Suppressor macrophage (primary cell): Measurements from ENCODE around the gene EYA4.

ENCODE experiments used
- DNase-seq, 4 experiments: peaks; one replicate each; pipeline ENCODE4 v3.0.0-alpha.2; 2020 to 2022

The EYA4 gene

GRCh38 chr6:133243723-133244305 lies 2.7 kb downstream of the EYA4 start:
- DNase-seq = no peak

GRCh38 chr6:133244519-133244918 lies 3.4 kb downstream of the EYA4 start:
- no peak for DNase-seq

GRCh38 chr6:133245007-133245406 lies 3.9 kb downstream of the EYA4 start:
- DNase-seq = no peak

- DNase-seq = no peak
These were observed 4.3 kb downstream of the EYA4 start for GRCh38 chr6:133245422-133245903.

GRCh38 chr6:133247581-133247980 lies 6.4 kb downstream of the EYA4 start:
- no peak for DNase-seq

GRCh38 chr6:133248241-133249001 lies 7.3 kb downstream of the EYA4 start:
- DNase-seq = peak in 1 of 4 experiments; percentile 4

GRCh38 chr6:133251688-133252087 lies 10.5 kb downstream of the EYA4 start:
- no peak for DNase-seq

- peak in 2 of 4 experiments; percentile 17 to 39 for DNase-seq
These were observed 13.5 kb downstream of the EYA4 start for GRCh38 chr6:133254552-133255228.

GRCh38 chr6:133257545-133258105 lies 16.5 kb downstream of the EYA4 start:
- no peak for DNase-seq

- no peak for DNase-seq
These were observed 18.4 kb downstream of the EYA4 start for GRCh38 chr6:133259561-133259960.

- no peak for DNase-seq
These were observed 21.6 kb downstream of the EYA4 start for GRCh38 chr6:133262804-133263203.

GRCh38 chr6:133265066-133265465 lies 23.9 kb downstream of the EYA4 start:
- DNase-seq = no peak

- no peak for DNase-seq
These were observed 25.0 kb downstream of the EYA4 start for GRCh38 chr6:133266186-133266585.

- no peak for DNase-seq
These were observed 27.5 kb downstream of the EYA4 start for GRCh38 chr6:133268621-133269020.

GRCh38 chr6:133274813-133275212 lies 33.7 kb downstream of the EYA4 start:
- no peak for DNase-seq

- no peak for DNase-seq
These were observed 34.1 kb downstream of the EYA4 start for GRCh38 chr6:133275213-133275612.

GRCh38 chr6:133277228-133277899 lies 36.2 kb downstream of the EYA4 start:
- no peak for DNase-seq

GRCh38 chr6:133277900-133278545 lies 36.9 kb downstream of the EYA4 start:
- DNase-seq = no peak

GRCh38 chr6:133286765-133287164 lies 45.6 kb downstream of the EYA4 start:
- DNase-seq = peak in 1 of 4 experiments; percentile 2

GRCh38 chr6:133288662-133289061 lies 47.5 kb downstream of the EYA4 start:
- DNase-seq = no peak

- DNase-seq = no peak
These were observed 48.7 kb downstream of the EYA4 start for GRCh38 chr6:133289733-133290306.

- DNase-seq = no peak
These were observed 49.8 kb downstream of the EYA4 start for GRCh38 chr6:133290930-133291329.
